GM18861 (cell line): ENCODE measurements around the gene UBE2Q2.
"Not testable (repeated sequence)": the region's sequence is repeated elsewhere in the genome, so short reads cannot be mapped to it uniquely, and the experiment has no call there.

Experiments
- ATAC-seq: cut with Tn5 transposase; IDR thresholded peaks from one replicate; pipeline ENCODE4 v1.9.1; 2021; ENCODE audit not compliant: unreplicated experiment

Gene UBE2Q2

DNA sequence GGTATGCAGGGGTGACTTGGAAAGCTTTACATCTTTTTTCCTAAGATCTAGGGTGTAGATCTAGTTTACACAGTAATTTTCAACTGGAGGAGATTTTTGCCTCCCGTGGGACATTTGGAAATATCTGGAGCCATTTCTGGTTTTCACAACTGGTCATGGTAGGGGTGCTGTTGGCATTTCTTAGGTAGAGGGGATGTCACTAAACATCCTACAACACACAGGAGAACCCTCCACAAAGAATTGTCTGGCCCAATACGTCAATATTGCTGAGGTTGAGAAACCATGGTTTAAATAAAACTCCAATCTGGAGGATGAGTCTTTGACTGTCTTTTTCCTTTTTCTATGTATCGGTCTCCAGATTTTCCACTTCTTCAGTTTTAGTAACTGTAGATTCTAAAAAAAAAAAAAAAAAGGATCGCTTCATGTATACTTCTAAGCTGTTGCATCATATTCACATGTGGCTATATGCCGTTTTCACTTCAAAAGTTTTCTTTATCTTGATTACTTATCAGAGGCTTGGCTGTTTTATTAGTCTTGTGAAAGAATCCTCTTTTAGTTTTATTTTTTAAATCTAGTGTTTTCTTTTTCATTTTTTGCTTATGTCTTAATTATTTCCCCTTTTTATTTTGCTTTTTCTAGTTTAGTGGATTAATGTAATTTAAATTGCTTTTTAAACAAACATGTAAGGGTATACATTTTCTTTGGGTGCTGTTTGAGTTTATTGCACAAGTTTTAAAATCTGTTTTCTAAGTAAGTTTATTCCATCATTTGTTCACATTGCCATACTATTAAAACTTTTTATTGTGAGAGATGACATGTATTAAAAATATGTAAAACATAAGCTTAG is 21.2 kb downstream of the UBE2Q2 start:
- no peak for ATAC-seq

- not testable (repeated sequence) for ATAC-seq
These were observed 22.8 kb downstream of the UBE2Q2 start for GRCh38 chr15:75866045-75866444.

GRCh38 chr15:75866916-75867315 is 23.7 kb downstream of the UBE2Q2 start:
- no peak for ATAC-seq

DNA sequence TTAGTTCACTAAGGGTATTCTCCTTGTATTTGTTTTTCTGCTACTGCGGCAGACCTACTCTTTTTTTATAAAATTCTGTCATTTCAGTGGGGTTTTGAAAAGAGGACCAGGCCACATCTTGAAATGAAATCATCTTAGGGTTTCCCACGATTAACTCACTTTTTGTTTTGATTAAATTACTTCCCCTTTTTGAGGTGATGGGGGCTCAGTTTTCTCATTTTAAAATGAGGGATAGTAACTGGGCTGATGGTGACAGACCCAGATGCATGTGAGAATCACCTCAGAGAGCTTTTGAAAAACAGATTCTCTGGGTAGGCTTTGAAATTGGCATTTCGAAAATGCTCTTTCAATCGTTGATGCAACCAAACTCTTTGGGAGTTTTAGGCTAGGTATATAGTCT is 24.2 kb downstream of the UBE2Q2 start:
- ATAC-seq = no peak

GRCh38 chr15:75868019-75868418 is 24.8 kb downstream of the UBE2Q2 start:
- ATAC-seq = no peak

DNA sequence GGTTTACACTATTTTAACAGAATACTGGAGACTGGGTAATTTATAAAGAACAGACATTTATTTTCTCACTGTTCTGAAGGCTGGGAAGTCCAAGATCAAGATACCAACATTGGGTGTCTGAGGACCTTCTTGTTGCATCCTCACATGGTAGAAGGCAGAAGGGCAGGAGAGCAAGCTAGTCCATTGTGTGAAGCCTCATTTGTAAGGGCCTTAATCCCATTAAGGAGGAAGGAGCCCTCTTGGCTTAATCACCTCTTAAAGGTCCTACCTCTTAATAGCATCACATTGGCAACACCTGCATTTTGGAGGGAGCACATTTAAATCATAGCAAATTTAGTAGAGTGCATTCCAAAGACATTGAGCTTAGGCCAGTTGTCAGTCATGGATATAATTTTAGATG is 26.2 kb downstream of the UBE2Q2 start:
- ATAC-seq = no peak

GRCh38 chr15:75871589-75871988 is 28.3 kb downstream of the UBE2Q2 start:
- ATAC-seq = not testable (repeated sequence)

GRCh38 chr15:75872403-75872990 is 29.2 kb downstream of the UBE2Q2 start:
- ATAC-seq = no peak

DNA sequence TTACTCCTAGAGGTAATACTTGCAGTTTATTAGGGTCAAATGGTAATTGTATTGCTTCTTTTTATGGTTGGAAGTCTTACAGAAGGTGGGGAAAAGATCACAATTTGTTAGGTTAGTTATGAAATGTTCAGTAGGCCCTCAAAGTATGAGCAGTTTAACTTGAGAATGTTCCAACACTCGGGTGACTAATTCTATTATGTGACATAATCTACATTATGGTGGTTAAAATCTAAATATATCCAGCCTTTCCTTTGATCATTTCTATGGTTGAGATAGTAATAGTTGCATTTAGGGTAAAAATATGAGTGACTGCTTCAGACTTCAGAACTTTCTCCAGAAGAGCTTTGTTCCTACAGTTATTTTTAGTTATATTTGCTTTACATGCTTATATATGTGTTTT is 40.8 kb downstream of the UBE2Q2 start:
- no peak for ATAC-seq

- ATAC-seq = no peak
These were observed 43.9 kb downstream of the UBE2Q2 start for GRCh38 chr15:75887178-75887577.

GRCh38 chr15:75891895-75892294 is 48.6 kb downstream of the UBE2Q2 start:
- ATAC-seq = no peak

- no peak for ATAC-seq
These were observed 52.5 kb downstream of the UBE2Q2 start for GRCh38 chr15:75895731-75896130.

DNA sequence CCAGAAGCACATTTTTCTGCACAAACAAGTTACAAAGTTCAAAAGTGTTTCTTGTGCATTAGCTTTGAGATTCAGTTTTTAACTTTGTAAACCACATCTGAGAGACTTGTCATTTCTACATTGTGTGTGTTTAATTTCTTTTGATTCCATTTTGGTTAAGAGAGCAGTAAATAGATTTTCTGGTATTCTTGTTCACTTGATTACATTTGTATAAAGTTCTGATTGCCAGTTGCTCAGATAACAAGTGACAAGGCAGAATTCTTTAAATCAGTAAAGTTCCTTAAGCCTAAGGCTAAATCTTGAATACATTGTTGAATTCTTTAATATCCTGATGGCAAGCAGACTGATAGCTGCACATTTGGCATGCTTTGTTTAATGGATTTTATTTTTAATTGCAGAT is 57.3 kb downstream of the UBE2Q2 start:
- ATAC-seq = no peak

DNA sequence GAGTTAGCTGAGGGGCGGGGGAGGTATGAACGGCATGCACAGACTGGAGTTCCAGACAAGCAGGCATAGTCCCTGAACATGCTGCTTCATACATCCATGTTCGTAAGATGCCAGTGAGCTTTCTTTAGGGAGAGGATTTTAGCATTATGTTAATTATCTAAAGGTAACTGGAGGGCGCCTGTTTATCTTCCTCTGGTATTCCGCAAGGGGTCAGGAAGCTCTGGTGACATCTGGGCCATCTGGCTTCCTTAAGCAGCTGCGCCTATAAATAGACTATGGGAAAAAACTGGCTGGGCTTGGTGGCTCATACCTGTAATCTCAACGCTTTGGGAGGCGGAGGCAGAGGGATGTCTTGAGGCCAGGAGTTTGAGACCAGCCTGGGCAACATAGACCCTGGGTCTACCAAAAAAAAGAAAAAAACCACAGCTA is 58.9 kb downstream of the UBE2Q2 start:
- ATAC-seq = no peak

DNA sequence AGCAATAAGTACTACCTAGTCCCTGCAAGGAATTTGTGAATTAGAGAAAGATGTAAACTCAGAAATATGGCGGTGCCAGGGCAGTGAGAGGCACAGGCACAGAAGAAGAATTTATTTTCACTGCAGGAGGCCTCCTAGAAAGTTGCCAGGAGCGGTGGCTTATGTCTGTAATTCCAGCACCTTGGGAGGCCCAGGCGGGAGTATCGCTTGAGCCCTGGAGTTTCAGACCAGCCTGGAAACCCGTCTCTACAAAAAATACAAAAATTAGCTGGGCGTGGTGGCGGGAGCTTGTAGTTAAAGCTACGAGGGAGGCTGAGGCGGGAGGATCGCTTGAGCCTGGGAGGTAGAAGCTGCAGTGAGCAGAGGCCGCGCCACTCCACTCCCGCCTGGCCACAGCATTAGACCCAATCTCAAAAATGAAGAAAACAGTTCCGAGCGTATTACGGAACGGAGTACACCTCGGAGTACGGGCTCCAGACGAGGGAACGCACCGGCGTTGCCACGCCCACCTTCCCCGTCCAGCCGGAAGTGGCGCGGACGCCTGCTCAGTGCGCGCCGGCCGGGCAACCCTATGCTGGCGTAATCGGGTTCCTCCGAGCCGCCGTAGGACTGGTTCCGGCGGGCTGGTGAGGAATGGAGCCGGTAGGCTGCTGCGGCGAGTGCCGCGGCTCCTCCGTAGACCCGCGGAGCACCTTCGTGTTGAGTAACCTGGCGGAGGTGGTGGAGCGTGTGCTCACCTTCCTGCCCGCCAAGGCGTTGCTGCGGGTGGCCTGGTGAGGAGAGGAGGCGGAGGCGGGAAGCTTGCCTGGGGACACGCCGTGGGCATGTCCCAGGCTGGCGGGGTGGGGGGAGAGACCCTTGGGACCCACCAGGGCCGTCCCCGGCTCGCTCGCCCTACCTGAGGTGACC is 60.3 kb downstream of the UBE2Q2 start, which contains the start of gene FBXO22:
Gene FBXO22 (plus strand): TSS at position 548 of the 909 bp plus-strand sequence. CDS start 86 bp downstream, at position 634.
- ATAC-seq = peak; percentile 82

GRCh38 chr15:75905231-75905630 is 62.0 kb downstream of the UBE2Q2 start:
- ATAC-seq = no peak

GRCh38 chr15:75910355-75910754 is 67.1 kb downstream of the UBE2Q2 start:
- not testable (repeated sequence) for ATAC-seq

GRCh38 chr15:75916978-75917377 is 73.7 kb downstream of the UBE2Q2 start:
- no peak for ATAC-seq

DNA sequence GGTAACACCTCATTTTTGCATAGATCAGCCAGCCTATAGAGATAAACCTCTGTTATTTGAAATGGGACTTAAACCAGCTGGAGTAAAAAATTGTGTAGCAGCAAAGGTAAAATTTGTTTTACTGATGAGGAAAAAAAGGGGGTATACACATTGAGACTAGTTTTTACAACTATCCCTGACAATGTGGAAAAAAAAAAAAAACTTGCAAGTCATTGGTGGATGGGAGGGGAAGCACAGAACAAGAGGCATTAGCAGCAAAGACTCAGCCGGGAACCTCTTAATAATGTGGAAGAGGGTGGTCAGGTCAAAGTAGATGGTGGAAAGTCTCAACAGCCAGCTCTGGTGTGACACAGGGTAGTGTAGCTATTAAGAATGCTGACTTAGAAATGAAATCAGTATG is 74.9 kb downstream of the UBE2Q2 start:
- ATAC-seq = no peak

DNA sequence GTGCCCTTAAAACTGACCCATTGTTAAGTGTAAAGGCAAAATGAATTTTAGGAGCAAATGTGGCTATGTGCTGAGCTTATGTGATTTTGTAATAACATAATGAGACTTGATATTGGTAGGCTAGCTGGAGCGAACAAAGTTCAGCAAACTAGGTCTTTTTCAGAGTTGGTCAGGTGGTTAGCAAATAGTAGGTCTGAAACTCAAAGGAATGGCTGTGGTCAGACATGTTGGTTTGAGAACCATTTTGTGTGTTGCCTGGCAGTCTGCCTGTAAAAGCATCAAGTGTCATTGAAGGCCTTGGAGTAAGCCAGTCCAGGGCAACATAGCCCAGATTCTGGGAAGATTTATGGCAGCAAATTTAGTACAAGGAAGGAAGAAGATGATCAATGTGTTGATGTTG is 76.8 kb downstream of the UBE2Q2 start:
- ATAC-seq = no peak
